Measurements from ENCODE around the gene CEP85L. TPM values are rescaled to one million over a fixed set of nuclear protein-coding genes. Genes with fewer than 3 reads are reported as not detected.
A peak's percentile ranks its signal among the peaks of the same experiment; 100 is the strongest.

CEP85L gene
- total RNA-seq, 1 experiment from 2014 or later = 4.9 TPM

DNA sequence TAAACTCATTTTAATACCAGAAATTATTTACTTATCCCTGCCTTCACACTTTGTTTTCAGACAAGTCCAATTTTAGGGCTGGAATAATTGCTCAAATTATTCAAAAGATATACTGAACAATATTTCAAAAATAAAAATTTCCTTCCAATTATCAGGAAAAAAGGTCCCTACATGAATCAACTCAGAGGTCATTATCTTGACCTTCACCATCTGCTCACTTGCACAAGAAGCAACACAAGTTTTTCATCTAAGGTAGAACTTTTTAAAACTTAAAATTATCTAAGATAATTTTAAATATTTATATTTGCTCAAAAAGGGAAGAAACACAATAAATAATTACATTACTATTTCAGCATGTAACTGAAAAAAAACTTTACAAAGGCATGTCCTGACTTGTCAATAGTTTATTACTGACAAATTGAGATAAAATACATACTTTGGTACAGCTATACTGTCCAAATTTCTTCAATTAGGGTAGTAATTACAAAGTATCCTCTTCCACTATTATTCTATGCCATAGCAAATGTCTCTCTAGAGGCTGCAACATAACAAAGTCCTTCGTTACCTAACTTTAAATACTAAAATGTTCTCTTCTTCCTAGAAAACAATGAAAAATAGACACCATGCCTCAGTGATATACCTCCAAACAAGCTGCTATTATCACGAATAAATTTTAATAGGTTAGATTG is 2.4 kb downstream of the CEP85L start:
- H3K4me3 ChIP-seq (replicated peaks in 1 of 2; ENCODE audit: low read depth in 1 of 2, low read length in 2 of 2) = peak overlapping the region in 1 of 2 experiments; percentile 85; a peak in 1 of 4 replicates
- ChIA-PET RAD21 (ENCODE audit: low non-redundant PET in 1 of 2, low total read pairs in 2 of 2, uncharacterized antibody in 2 of 2, unreplicated experiment in 2 of 2) (no interaction called here), CTCF (no interaction called here), POLR2A (no interaction called here)
- H3K79me2 ChIP-seq (ENCODE audit: insufficient read depth, low read length) = peaks cover 21% of the 10 kb centered on the region
- H3K4me1 ChIP-seq (ENCODE audit: control insufficient read depth in 1 of 2, insufficient read depth in 2 of 2, low read length in 2 of 2) = peaks cover 13 to 22% of the 10 kb centered on the region in 2 experiments
- DNase-seq (ENCODE audit: low read depth, low spot score) (no peak), ATAC-seq (no peak)
- H3K27ac ChIP-seq (ENCODE audit: low read depth, low read length) = no peak overlapping the region
- TF ChIP-seq ZNF274 (IDR thresholded peaks at IDR 0.05; ENCODE audit: low read depth, low read length) = no peak
- TF ChIP-seq, protein P1, sequence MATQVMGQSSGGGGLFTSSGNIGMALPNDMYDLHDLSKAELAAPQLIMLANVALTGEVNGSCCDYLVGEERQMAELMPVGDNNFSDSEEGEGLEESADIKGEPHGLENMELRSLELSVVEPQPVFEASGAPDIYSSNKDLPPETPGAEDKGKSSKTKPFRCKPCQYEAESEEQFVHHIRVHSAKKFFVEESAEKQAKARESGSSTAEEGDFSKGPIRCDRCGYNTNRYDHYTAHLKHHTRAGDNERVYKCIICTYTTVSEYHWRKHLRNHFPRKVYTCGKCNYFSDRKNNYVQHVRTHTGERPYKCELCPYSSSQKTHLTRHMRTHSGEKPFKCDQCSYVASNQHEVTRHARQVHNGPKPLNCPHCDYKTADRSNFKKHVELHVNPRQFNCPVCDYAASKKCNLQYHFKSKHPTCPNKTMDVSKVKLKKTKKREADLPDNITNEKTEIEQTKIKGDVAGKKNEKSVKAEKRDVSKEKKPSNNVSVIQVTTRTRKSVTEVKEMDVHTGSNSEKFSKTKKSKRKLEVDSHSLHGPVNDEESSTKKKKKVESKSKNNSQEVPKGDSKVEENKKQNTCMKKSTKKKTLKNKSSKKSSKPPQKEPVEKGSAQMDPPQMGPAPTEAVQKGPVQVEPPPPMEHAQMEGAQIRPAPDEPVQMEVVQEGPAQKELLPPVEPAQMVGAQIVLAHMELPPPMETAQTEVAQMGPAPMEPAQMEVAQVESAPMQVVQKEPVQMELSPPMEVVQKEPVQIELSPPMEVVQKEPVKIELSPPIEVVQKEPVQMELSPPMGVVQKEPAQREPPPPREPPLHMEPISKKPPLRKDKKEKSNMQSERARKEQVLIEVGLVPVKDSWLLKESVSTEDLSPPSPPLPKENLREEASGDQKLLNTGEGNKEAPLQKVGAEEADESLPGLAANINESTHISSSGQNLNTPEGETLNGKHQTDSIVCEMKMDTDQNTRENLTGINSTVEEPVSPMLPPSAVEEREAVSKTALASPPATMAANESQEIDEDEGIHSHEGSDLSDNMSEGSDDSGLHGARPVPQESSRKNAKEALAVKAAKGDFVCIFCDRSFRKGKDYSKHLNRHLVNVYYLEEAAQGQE (IDR thresholded peaks at IDR 0.05; ENCODE audit: low read depth) = no peak
- TF ChIP-seq POLR2AphosphoS5 (IDR thresholded peaks at IDR 0.05; ENCODE audit: low read depth, low read length) = no peak
- no peak for TF ChIP-seq ELF1 (IDR thresholded peaks at IDR 0.05; ENCODE audit: borderline replicate concordance, low read depth)
- TF ChIP-seq TCF7L2 (IDR thresholded peaks at IDR 0.05; ENCODE audit: borderline replicate concordance, extremely low read depth, insufficient read depth, insufficient read length) = no peak
- no peaks in the 10 kb centered on the region for H3K36me3 ChIP-seq (ENCODE audit: control insufficient read depth in 1 of 2, insufficient read depth in 2 of 2, low read length in 2 of 2)
- no peaks in the 10 kb centered on the region for H3K27me3 ChIP-seq (ENCODE audit: insufficient read depth, low read length)
- H2AFZ ChIP-seq (ENCODE audit: low read depth, low read length, poor library complexity, severe bottlenecking) = no peak overlapping the region
- no peak overlapping the region for H3K9ac ChIP-seq (ENCODE audit: low read length)
- intact Hi-C loops (cut with micrococcal nuclease) = no loop called here
- H4K20me1 ChIP-seq (ENCODE audit: insufficient read depth) = no peaks in the 10 kb centered on the region
- H3K9me2 ChIP-seq (ENCODE audit: insufficient read depth) = no peaks in the 10 kb centered on the region
- BruUV-seq (replicated peaks) = no TSS peak
- H3K9me3 ChIP-seq (ENCODE audit: control insufficient read depth in 1 of 2, insufficient read depth in 1 of 2, low read depth in 1 of 2, low read length in 2 of 2) = no peaks in the 10 kb centered on the region
- H3K4me2 ChIP-seq (ENCODE audit: low read length) = peak overlapping the region; percentile 89

Measured in HCT116 (cell line).